Duodenal mucosa (tissue), 2 donors: ENCODE data around the gene ENTR1.
A peak's percentile ranks its signal among the peaks of the same experiment; 100 is the strongest.
"Not testable (repeated sequence)": the region's sequence is repeated elsewhere in the genome, so short reads cannot be mapped to it uniquely, and the experiment has no call there.

ENCODE experiments used
- H3K27ac ChIP-seq: one replicate; pipeline ENCODE4 v1.7.0; 2013; ENCODE audit warnings: low read depth, low read length
- H3K27me3 ChIP-seq, 2 donors: one replicate each; pipeline ENCODE4 v1.7.0; 2013; ENCODE audit warnings: low read length in 2 of 2, control low read depth in 1 of 2; ENCODE audit not compliant: insufficient read depth in 2 of 2, control insufficient read depth in 1 of 2
- H3K36me3 ChIP-seq, 2 donors: one replicate each; pipeline ENCODE4 v1.7.0; 2013; ENCODE audit warnings: low read length in 2 of 2, control low read depth in 1 of 2; ENCODE audit not compliant: insufficient read depth in 2 of 2, control insufficient read depth in 1 of 2
- H3K4me1 ChIP-seq, 2 donors: one replicate each; pipeline ENCODE4 v1.7.0; 2013; ENCODE audit warnings: low read length in 2 of 2, control low read depth in 1 of 2; ENCODE audit not compliant: insufficient read depth in 2 of 2, control insufficient read depth in 1 of 2
- H3K4me3 ChIP-seq, 2 donors: one replicate each; pipeline ENCODE4 v1.7.0; 2013; ENCODE audit warnings: low read length in 2 of 2, low read depth in 1 of 2
- H3K9ac ChIP-seq, 2 donors: one replicate each; pipeline ENCODE4 v1.7.0; 2013; ENCODE audit warnings: low read length in 2 of 2, low read depth in 1 of 2
- H3K9me3 ChIP-seq, 2 donors: one replicate each; pipeline ENCODE4 v1.7.0; 2013; ENCODE audit warnings: low read length in 2 of 2, control low read depth in 1 of 2; ENCODE audit not compliant: control insufficient read depth in 1 of 2

Gene ENTR1

DNA sequence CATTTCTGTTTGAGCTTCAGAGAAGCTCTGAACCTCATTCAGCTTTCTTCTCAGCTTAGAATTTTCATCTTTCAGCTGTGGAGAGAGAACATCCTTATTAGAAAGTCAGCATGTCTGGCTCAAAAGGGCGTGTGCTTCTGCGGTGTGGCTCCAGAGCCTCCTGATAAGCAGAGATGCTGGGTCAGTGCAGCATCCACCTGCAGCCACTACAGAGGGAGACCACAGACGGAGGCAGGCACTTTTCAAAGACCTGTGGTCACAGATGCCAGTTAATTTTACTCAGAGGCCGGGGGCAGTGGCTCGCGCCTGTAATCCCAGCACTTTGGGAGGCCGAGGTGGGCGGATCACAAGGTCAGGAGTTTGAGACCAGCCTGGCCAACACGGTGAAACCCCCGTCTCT is 4.5 kb downstream of the ENTR1 start:
- Histone ChIP-seq H3K4me1 (peaks cover 6 to 16% of the 10 kb centered on the region in 2 donors), H3K36me3 (peaks cover 12 to 37% of the 10 kb centered on the region in 2 donors)
- H3K9ac ChIP-seq, H3K9me3 ChIP-seq, H3K27me3 ChIP-seq, H3K27ac ChIP-seq, H3K4me3 ChIP-seq: not testable (repeated sequence)

DNA sequence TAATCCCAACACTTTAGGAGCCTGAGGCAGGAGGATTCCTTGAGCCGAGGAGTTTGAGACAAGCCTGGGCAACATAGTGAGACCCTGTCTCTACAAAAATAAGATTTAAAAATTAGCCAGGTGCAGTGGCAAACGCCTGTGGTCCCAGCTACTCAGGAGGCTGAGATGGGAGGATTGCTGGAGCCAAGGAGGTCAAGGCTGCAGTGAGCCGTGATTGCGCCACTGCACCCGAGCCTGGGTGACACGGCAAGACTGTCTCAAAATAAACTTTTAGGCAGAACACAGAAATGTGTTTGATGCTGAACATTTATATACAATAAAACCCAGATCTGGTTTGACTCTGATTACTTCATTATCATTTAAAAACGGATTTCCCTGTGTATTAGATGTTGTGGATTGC is 4.9 kb downstream of the ENTR1 start:
- no peaks in the 10 kb centered on the region for H3K9me3 ChIP-seq
- H3K9ac ChIP-seq = no peak overlapping the region
- H3K27ac ChIP-seq = no peak overlapping the region
- H3K36me3 ChIP-seq = peaks cover 12 to 37% of the 10 kb centered on the region in 2 donors
- no peak overlapping the region for H3K4me3 ChIP-seq
- no peaks in the 10 kb centered on the region for H3K27me3 ChIP-seq
- peaks cover 8 to 18% of the 10 kb centered on the region in 2 donors for H3K4me1 ChIP-seq

DNA sequence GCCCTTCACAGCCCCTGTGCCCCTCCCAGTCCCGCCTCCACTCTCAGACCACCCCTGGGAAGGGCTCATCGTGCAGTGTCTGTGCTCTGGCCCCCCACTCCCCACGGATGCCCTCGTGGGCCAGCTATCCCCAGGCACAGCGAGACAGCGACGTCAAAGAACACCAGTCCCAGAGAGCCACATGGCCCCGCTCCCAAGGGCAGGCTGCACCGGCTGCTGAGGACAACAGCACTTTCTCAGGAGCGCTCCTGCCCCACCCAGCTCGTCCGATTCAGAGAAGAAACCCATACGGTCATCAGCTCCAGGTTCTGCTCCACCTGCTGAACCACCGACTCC is 5.6 kb downstream of the ENTR1 start:
- peaks cover 12 to 37% of the 10 kb centered on the region in 2 donors for H3K36me3 ChIP-seq
- H3K9me3 ChIP-seq = no peaks in the 10 kb centered on the region
- H3K4me1 ChIP-seq = peaks cover 10 to 18% of the 10 kb centered on the region in 2 donors
- H3K9ac ChIP-seq = no peak overlapping the region
- H3K4me3 ChIP-seq = no peak overlapping the region
- no peaks in the 10 kb centered on the region for H3K27me3 ChIP-seq
- H3K27ac ChIP-seq = no peak overlapping the region

DNA sequence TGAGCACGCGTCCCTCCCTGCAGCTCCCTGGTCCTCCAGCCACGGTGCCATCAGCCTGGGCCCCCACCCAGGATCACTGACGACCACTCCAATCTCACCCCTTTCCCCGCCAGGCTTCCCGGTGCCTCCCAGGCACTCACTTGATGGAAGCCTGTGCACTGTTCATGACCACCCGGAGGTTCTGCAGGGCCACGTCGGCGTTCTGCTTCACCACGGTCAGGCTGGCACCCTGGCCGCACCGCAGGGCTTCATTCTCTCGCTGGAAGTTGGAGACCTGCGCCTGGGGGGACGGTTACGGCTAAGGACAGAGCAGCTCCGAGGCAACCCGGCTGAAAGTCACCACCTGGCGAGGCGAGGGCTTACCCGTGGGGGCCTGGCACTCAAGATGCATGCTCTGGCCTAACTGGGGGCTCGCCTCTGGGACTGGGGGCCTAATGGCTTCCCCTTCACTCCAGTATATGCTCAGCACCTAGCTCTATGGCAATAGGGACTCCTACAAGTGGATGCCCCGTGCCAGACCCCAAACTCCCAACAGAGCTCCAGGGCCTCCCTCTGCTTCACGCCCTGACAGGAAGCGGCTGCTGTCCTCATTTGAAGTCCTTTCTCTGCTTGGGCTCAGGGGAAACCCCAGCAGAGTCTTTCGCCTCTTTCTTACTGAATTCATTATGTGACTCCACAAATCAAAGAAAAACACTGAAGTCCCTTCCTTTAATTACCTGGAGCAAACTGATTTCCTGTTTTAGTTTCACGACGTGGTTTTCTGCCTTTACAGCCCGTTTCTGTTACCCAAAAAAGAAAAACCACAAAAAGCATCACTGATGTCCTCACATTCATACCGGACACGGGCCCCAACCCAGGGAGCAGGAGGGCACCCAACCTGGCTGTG is 6.3 kb downstream of the ENTR1 start:
- Histone ChIP-seq H3K27me3 (no peaks in the 10 kb centered on the region), H3K9me3 (no peaks in the 10 kb centered on the region), H3K4me1 (peaks cover 7 to 17% of the 10 kb centered on the region in 2 donors), H3K9ac (no peak overlapping the region), H3K27ac (no peak overlapping the region), H3K36me3 (peaks cover 12 to 37% of the 10 kb centered on the region in 2 donors), H3K4me3 (no peak overlapping the region)

- Histone ChIP-seq H3K9me3 (no peaks in the 10 kb centered on the region), H3K4me3 (no peak overlapping the region), H3K27me3 (no peaks in the 10 kb centered on the region), H3K36me3 (peaks cover 12 to 40% of the 10 kb centered on the region in 2 donors), H3K9ac (no peak overlapping the region), H3K27ac (no peak overlapping the region), H3K4me1 (peaks cover 13 to 24% of the 10 kb centered on the region in 2 donors)
Observed at GRCh38 chr9:136403538-136403914, 6.9 kb downstream of the ENTR1 start.

DNA sequence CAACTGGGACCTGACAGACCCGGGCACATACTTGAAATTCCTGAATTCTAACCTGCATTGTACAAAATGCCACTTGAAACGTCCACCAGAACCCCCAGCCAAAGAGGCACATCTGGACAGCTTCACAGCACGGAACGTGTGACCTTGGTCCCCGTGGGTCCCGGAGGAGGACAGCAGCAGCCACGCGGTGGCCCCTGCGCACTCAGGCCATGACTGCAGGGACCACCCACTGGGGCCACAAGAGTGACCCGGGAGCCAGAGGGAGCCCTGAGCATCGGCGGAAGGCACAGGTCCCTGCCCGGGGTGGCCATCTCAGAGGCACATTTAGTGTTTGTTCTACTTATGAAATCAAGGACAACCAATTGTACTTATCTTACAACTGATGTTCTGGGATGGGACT is 8.3 kb downstream of the ENTR1 start:
- Histone ChIP-seq H3K36me3 (peaks cover 10 to 37% of the 10 kb centered on the region in 2 donors), H3K9me3 (no peaks in the 10 kb centered on the region)

DNA sequence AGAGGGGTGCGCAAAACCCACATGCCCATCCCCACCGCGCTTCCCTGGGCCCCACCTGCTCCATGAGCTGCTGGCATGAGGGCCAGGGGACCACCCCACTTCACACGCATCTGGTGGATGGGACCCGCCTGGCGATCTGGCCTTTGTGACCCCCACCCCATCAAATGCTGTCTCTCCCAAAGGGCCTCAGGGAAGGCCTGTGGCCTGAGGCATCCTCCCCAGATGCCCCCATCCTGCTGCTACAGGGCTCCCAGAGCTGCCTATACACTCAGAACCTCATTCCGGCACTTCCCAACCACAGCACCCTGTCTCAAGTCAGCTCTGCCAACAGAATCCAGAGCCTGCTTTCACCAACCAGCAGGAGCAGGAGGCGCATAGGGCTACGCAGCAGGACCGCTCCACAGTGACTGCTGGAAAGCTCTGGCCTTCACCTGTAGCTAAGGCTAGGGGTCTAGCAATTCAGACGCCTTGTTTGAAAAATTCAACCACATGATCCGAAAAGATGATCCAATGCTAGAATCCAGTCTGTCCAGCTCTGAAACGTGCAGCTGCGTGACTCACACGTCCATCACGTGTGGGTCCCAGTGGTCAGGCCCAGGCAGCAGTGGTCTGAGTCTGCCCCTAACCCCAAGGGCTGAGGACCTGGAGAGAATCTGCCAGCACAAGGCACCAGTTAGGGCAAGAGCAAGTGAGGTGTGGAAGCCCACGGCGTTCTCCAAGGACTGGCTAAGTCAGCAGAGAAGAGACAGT is 9.1 kb downstream of the ENTR1 start:
- Histone ChIP-seq H3K4me3 (no peak overlapping the region), H3K36me3 (peaks cover 6 to 40% of the 10 kb centered on the region in 2 donors), H3K9me3 (no peaks in the 10 kb centered on the region), H3K27ac (no peak overlapping the region), H3K4me1 (peaks cover 13 to 24% of the 10 kb centered on the region in 2 donors), H3K27me3 (no peaks in the 10 kb centered on the region), H3K9ac (no peak overlapping the region)

More for the DNA sequence above, 8.3 kb downstream of the ENTR1 start:
- Histone ChIP-seq H3K9ac (no peak overlapping the region), H3K27me3 (no peaks in the 10 kb centered on the region), H3K4me1 (peaks cover 13 to 24% of the 10 kb centered on the region in 2 donors), H3K27ac (no peak overlapping the region), H3K4me3 (no peak overlapping the region)

DNA sequence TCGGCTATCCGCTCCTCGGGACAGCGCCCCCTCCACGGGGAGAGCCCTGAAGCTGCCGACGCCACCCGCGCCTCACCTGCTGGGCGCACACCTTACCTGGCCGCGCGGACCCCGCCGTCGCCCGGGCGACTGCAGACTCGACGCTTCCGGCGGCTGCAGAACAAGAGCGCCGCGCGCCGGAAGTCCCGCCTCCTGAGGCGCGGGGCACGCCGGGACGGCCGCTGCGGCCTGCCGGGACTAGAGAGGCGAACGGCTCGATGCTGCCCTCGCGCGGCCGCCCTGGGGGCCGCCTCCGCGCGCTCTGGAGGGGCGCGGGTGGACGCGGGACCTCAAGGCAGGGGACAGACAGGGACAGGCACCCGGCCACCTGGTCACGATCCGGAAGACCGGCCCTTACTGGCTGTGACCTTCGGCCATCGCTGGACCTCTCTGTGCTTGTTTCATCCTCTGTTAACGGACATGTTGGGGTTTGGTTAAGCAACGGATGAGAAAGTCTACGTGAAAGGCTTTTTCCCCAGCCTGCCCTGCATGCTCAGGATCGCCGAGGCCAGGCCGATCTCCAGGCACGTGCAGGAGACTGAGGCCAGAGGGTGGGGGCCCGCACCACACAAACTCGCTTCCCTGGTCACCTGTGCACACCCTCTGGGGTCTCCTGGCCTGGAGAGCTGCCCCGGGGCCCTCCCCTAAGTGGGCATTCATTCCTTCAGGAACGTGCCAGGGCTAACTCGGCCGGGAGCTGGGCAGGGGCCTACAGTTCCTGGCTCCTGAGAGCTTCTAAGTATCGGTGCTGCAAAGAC is 10.2 kb downstream of the ENTR1 start, which contains the start of gene SNAPC4:
SNAPC4 (minus strand) TSS at position 133 of the 797 bp plus-strand sequence. CDS start 1,742 bp downstream, outside the sequence.
- Histone ChIP-seq H3K4me3 (peak within 1 kb of the TSS; percentile 81 to 87), H3K4me1 (peaks cover 18 to 27% of the 10 kb centered on the region in 2 donors), H3K27me3 (no peaks in the 10 kb centered on the region), H3K9ac (peak within 1 kb of the TSS; percentile 66 to 76), H3K36me3 (peaks cover 14 to 38% of the 10 kb centered on the region in 2 donors), H3K9me3 (no peaks in the 10 kb centered on the region), H3K27ac (no peak within 1 kb of the TSS)

- Histone ChIP-seq H3K27ac (no peak overlapping the region), H3K9ac (peak overlapping the region; percentile 66 to 76)
Observed at GRCh38 chr9:136399176-136400037, 11.0 kb downstream of the ENTR1 start.

More at GRCh38 chr9:136399176-136400037, 11.0 kb downstream of the ENTR1 start:
- no peaks in the 10 kb centered on the region for H3K27me3 ChIP-seq
- H3K4me1 ChIP-seq = peaks cover 18 to 27% of the 10 kb centered on the region in 2 donors
- H3K9me3 ChIP-seq = no peaks in the 10 kb centered on the region
- H3K36me3 ChIP-seq = peaks cover 17 to 40% of the 10 kb centered on the region in 2 donors
- peak overlapping the region; percentile 81 to 87 for H3K4me3 ChIP-seq
